Testis (tissue), 3 donors: ENCODE results near the gene ASB7. TPM values are rescaled to one million over a fixed set of nuclear protein-coding genes. Genes with fewer than 3 reads are reported as not detected.

Experiments used
- DNase-seq: peaks from one replicate; pipeline ENCODE4 v3.0.0-alpha.2; 2019
- H3K27ac ChIP-seq, 2 donors: fragments of 200-600 bp; sonication (generic); one replicate each; pipeline ENCODE4 v1.5.1; 2019
- H3K27me3 ChIP-seq: fragments of 200-600 bp; sonication (generic); one replicate; pipeline ENCODE4 v1.5.1; 2019
- H3K36me3 ChIP-seq: fragments of 200-600 bp; sonication (generic); one replicate; pipeline ENCODE4 v1.5.1; 2017; ENCODE audit warnings: low read depth; ENCODE audit errors: missing control alignments
- H3K4me1 ChIP-seq: fragments of 200-600 bp; sonication (generic); one replicate; pipeline ENCODE4 v1.5.1; 2019
- H3K4me3 ChIP-seq, 2 donors: fragments of 200-600 bp; sonication (generic); one replicate each; pipeline ENCODE4 v1.5.1; 2017 to 2019
- H3K9me3 ChIP-seq: fragments of 200-600 bp; sonication (generic); one replicate; pipeline ENCODE4 v1.5.1; 2017
- CTCF ChIP-seq, 3 experiments: fragments of 450-650 bp in 2 of 3; fragments of 200-600 bp in 1 of 3; sonication (generic) in 1 of 3; IDR thresholded peaks; one replicate each; pipeline ENCODE4 v1.5.1; 2016 to 2019; ENCODE audit warnings: antibody characterized with exemption in 3 of 3, mild to moderate bottlenecking in 2 of 3, moderate library complexity in 1 of 3
- POLR2A ChIP-seq: fragments of 450-650 bp; IDR thresholded peaks from one replicate; pipeline ENCODE4 v1.6.1; 2017; ENCODE audit warnings: antibody characterized with exemption, mild to moderate bottlenecking, moderate library complexity
- WGBS, 2 donors: methylation state at CpG; one replicate each; pipeline ENCODE4 v1.1.5; 2018; 5-methylcytosine and 5-hydroxymethylcytosine counted together
- intact Hi-C: fragments of 100-400 bp; cut with DNase I; formaldehyde crosslinking; loops from one replicate; pipeline ENCODE4 v1.15.1; 2023; ENCODE audit warnings: low total_unique reads
- polyA plus RNA-seq: library from polyadenylated mRNA; stranded (reverse); fragments of 350-450 nt; fragmentation: Illumina TruSeq; extraction: RNeasy Lipid Tissue Mini Kit (QIAGEN cat#74804); gene quantifications from one replicate; pipeline ENCODE4 v1.2.3, GENCODE V29; 2014; ENCODE audit warnings: low read depth, low replicate concordance; ENCODE audit not compliant: insufficient read depth
- total RNA-seq, 2 donors: library from RNA; depleted of rRNA; stranded (reverse); fragments of >200 nt; gene quantifications; one replicate each; pipeline ENCODE4 v1.2.3, GENCODE V29; 2016

The ASB7 gene
- total and polyA plus RNA-seq, 3 donors from 2014 or later = 13.4 to 23.9 (median 23.6) TPM

GRCh38 chr15:100560323-100560722 is 42.1 kb upstream of the ASB7 start:
- Histone ChIP-seq H3K4me1 (no peaks in the 10 kb centered on the region), H3K4me3 (no peak overlapping the region), H3K27me3 (no peaks in the 10 kb centered on the region), H3K27ac (no peak overlapping the region), H3K9me3 (no peaks in the 10 kb centered on the region), H3K36me3 (no peaks in the 10 kb centered on the region)
- TF ChIP-seq CTCF (IDR thresholded peaks at IDR 0.05) (no peak), POLR2A (no peak)
- DNase-seq = no peak
- intact Hi-C loops = no loop called here

- TF ChIP-seq CTCF (IDR thresholded peaks at IDR 0.05) (no peak), POLR2A (no peak)
- Histone ChIP-seq H3K4me3 (no peak overlapping the region), H3K36me3 (no peaks in the 10 kb centered on the region), H3K27me3 (no peaks in the 10 kb centered on the region), H3K9me3 (no peaks in the 10 kb centered on the region), H3K4me1 (no peaks in the 10 kb centered on the region), H3K27ac (no peak overlapping the region)
- intact Hi-C loops = no loop called here
- no peak for DNase-seq
- 90 to 94% methylated on average over 3 of the region's 3 CpGs for WGBS, 2 donors
Observed at GRCh38 chr15:100565591-100565990, 36.8 kb upstream of the ASB7 start.

- DNase-seq = no peak
- Histone ChIP-seq H3K27me3 (no peaks in the 10 kb centered on the region), H3K9me3 (no peaks in the 10 kb centered on the region), H3K36me3 (no peaks in the 10 kb centered on the region), H3K4me1 (no peaks in the 10 kb centered on the region), H3K27ac (no peak overlapping the region), H3K4me3 (no peak overlapping the region)
- 93 to 98% methylated on average over 6 of the region's 6 CpGs for WGBS, 2 donors
- TF ChIP-seq POLR2A (no peak), CTCF (IDR thresholded peaks at IDR 0.05) (no peak)
- intact Hi-C loops = no loop called here
Observed at GRCh38 chr15:100566850-100567628, 35.4 kb upstream of the ASB7 start.

- Histone ChIP-seq H3K9me3 (no peaks in the 10 kb centered on the region), H3K36me3 (no peaks in the 10 kb centered on the region), H3K27me3 (no peaks in the 10 kb centered on the region), H3K27ac (no peak overlapping the region), H3K4me3 (no peak overlapping the region), H3K4me1 (no peaks in the 10 kb centered on the region)
- TF ChIP-seq POLR2A = no peak
- no peak for TF ChIP-seq CTCF (IDR thresholded peaks at IDR 0.05)
- DNase-seq = no peak
- WGBS, 2 donors = 72 to 80% methylated on average over 8 of the region's 8 CpGs
- intact Hi-C loops = no loop called here
Observed at GRCh38 chr15:100569391-100569790, 33.0 kb upstream of the ASB7 start.

- DNase-seq = no peak
- no peaks in the 10 kb centered on the region for H3K9me3 ChIP-seq
- no peaks in the 10 kb centered on the region for H3K36me3 ChIP-seq
- WGBS, 2 donors = 88 to 90% methylated on average over 3 of the region's 3 CpGs
- intact Hi-C loops = loop anchor here (10.0 kb wide), 1 partner anchor 225 kb away; the partner anchor contains the start of gene ADAMTS17
- H3K4me1 ChIP-seq = no peaks in the 10 kb centered on the region
- no peak for TF ChIP-seq CTCF (IDR thresholded peaks at IDR 0.05)
- TF ChIP-seq POLR2A = no peak
- no peaks in the 10 kb centered on the region for H3K27me3 ChIP-seq
- no peak overlapping the region for H3K27ac ChIP-seq
- H3K4me3 ChIP-seq = no peak overlapping the region
Observed at GRCh38 chr15:100570275-100570674, 32.1 kb upstream of the ASB7 start.
